Mesendoderm (in vitro differentiated cells): ENCODE measurements around the gene QRICH1.

Experiments used
- DNase-seq: peaks from one replicate; pipeline ENCODE4 v3.0.0; 2013
- H2AK5ac ChIP-seq: 2 replicates; pipeline ENCODE4 v1.6.1; 2013; ENCODE audit warnings: low read length, inconsistent platforms
- H2BK120ac ChIP-seq: 2 replicates; pipeline ENCODE4 v1.6.1; 2013; ENCODE audit warnings: low read depth, mild to moderate bottlenecking, low read length, moderate library complexity, mixed read lengths
- H2BK15ac ChIP-seq: replicated peaks from 2 replicates; pipeline ENCODE4 v1.6.1; 2013; ENCODE audit warnings: low read depth, mild to moderate bottlenecking, moderate library complexity
- H2BK5ac ChIP-seq: 2 replicates; pipeline ENCODE4 v1.6.1; 2013; ENCODE audit warnings: low read length, inconsistent platforms
- H3K18ac ChIP-seq: 2 replicates; pipeline ENCODE4 v1.6.1; 2013; ENCODE audit warnings: mild to moderate bottlenecking, low read length, mixed read lengths
- H3K23ac ChIP-seq: one replicate; pipeline ENCODE4 v1.6.1; 2013; ENCODE audit warnings: low read length
- H3K27ac ChIP-seq: 2 replicates; pipeline ENCODE4 v1.5.1; 2013; ENCODE audit warnings: low read depth, mild to moderate bottlenecking, inconsistent platforms, low read length, moderate library complexity
- H3K27me3 ChIP-seq: 2 replicates; pipeline ENCODE4 v1.6.1; 2013; ENCODE audit warnings: low read length, control low read depth, mild to moderate bottlenecking, inconsistent platforms; ENCODE audit not compliant: insufficient read depth, poor library complexity
- H3K36me3 ChIP-seq: 2 replicates; pipeline ENCODE4 v1.6.1; 2013; ENCODE audit warnings: low read length, inconsistent platforms; ENCODE audit not compliant: control insufficient read depth, insufficient read depth
- H3K4ac ChIP-seq: one replicate; pipeline ENCODE4 v1.6.1; 2013; ENCODE audit warnings: low read depth, mild to moderate bottlenecking, low read length, moderate library complexity
- H3K4me1 ChIP-seq: 2 replicates; pipeline ENCODE4 v1.6.1; 2013; ENCODE audit warnings: low read depth, low read length, inconsistent platforms; ENCODE audit not compliant: control insufficient read depth
- H3K4me2 ChIP-seq: 2 replicates; pipeline ENCODE4 v1.6.1; 2013; ENCODE audit warnings: low read length
- H3K4me3 ChIP-seq: 2 replicates; pipeline ENCODE4 v1.5.1; 2013; ENCODE audit warnings: mild to moderate bottlenecking, low read length
- H3K56ac ChIP-seq: one replicate; pipeline ENCODE4 v1.6.1; 2013; ENCODE audit warnings: low read length
- H3K79me1 ChIP-seq: 2 replicates; pipeline ENCODE4 v1.6.1; 2013; ENCODE audit warnings: low read length, inconsistent platforms
- H3K79me2 ChIP-seq: 2 replicates; pipeline ENCODE4 v1.6.1; 2013; ENCODE audit warnings: mild to moderate bottlenecking, low read length; ENCODE audit not compliant: control insufficient read depth, insufficient read depth
- H3K9ac ChIP-seq: 2 replicates; pipeline ENCODE4 v1.6.1; 2013; ENCODE audit warnings: low read length, inconsistent platforms
- H4K5ac ChIP-seq: one replicate; pipeline ENCODE4 v1.6.1; 2013; ENCODE audit warnings: low read length
- H4K8ac ChIP-seq: one replicate; pipeline ENCODE4 v1.6.1; 2013; ENCODE audit warnings: low read depth, mild to moderate bottlenecking, control low read depth, low read length, moderate library complexity
- WGBS: extraction: QIAGEN DNeasy Blood & Tissue Kit; methylation state at CpG from one replicate; pipeline ENCODE4 v1.1.7; 2013; ENCODE audit warnings: low lambda C conversion rate, missing lambda C conversion rate; ENCODE audit not compliant: insufficient coverage; ENCODE audit errors: extremely low coverage; 5-methylcytosine and 5-hydroxymethylcytosine counted together

Gene QRICH1

GRCh38 chr3:49110780-49111179 lies 16.9 kb upstream of the QRICH1 start:
- no peaks in the 10 kb centered on the region for H3K79me2 ChIP-seq
- H3K4me3 ChIP-seq = no peak overlapping the region
- no peak overlapping the region for H3K4me2 ChIP-seq
- H2AK5ac ChIP-seq = no peak overlapping the region
- no peak overlapping the region for H3K23ac ChIP-seq
- no peak overlapping the region for H3K4ac ChIP-seq
- no CpG with 5 or more reads among the region's 13 CpGs for WGBS
- peaks cover 29% of the 10 kb centered on the region for H3K36me3 ChIP-seq
- no peaks in the 10 kb centered on the region for H3K79me1 ChIP-seq
- no peaks in the 10 kb centered on the region for H3K4me1 ChIP-seq
- no peak overlapping the region for H2BK120ac ChIP-seq
- H4K8ac ChIP-seq = no peak overlapping the region
- H3K9ac ChIP-seq = no peak overlapping the region
- H3K27me3 ChIP-seq = no peaks in the 10 kb centered on the region
- no peak overlapping the region for H2BK15ac ChIP-seq
- H3K56ac ChIP-seq = no peak overlapping the region
- no peak overlapping the region for H3K18ac ChIP-seq
- no peak overlapping the region for H2BK5ac ChIP-seq
- no peak for DNase-seq
- H4K5ac ChIP-seq = no peak overlapping the region
- no peak overlapping the region for H3K27ac ChIP-seq

GRCh38 chr3:49108346-49108745 lies 14.5 kb upstream of the QRICH1 start:
- H3K27me3 ChIP-seq = no peaks in the 10 kb centered on the region
- H3K36me3 ChIP-seq = peaks cover 22% of the 10 kb centered on the region
- no peak overlapping the region for H2AK5ac ChIP-seq
- peaks cover 3% of the 10 kb centered on the region for H3K4me1 ChIP-seq
- no peak overlapping the region for H2BK120ac ChIP-seq
- H3K79me2 ChIP-seq = peaks cover 9% of the 10 kb centered on the region
- no peak overlapping the region for H3K56ac ChIP-seq
- H3K79me1 ChIP-seq = peaks cover 7% of the 10 kb centered on the region
- no peak overlapping the region for H3K9ac ChIP-seq
- no peak overlapping the region for H3K4ac ChIP-seq
- H2BK15ac ChIP-seq = no peak overlapping the region
- no peak overlapping the region for H3K4me2 ChIP-seq
- WGBS = no CpG with 5 or more reads among the region's 14 CpGs
- H3K4me3 ChIP-seq = no peak overlapping the region
- DNase-seq = no peak
- no peak overlapping the region for H3K18ac ChIP-seq
- no peak overlapping the region for H3K23ac ChIP-seq
- H4K8ac ChIP-seq = no peak overlapping the region
- H3K27ac ChIP-seq = no peak overlapping the region
- no peak overlapping the region for H4K5ac ChIP-seq
- H2BK5ac ChIP-seq = no peak overlapping the region

GRCh38 chr3:49104427-49105291 lies 10.8 kb upstream of the QRICH1 start, which contains the start of gene QARS1:
Gene QARS1, minus strand, starts transcription at chr3:49104757. Its CDS starts 24 bp downstream, at chr3:49104733.
- Histone ChIP-seq H3K4me1 (peaks cover 3% of the 10 kb centered on the region), H4K5ac (no peak within 1 kb of the TSS), H3K23ac (no peak within 1 kb of the TSS), H4K8ac (no peak within 1 kb of the TSS), H3K79me1 (peaks cover 12% of the 10 kb centered on the region), H2BK120ac (peak within 1 kb of the TSS; percentile 14), H3K27ac (peak within 1 kb of the TSS; percentile 82), H3K79me2 (peaks cover 10% of the 10 kb centered on the region), H3K9ac (peak within 1 kb of the TSS; percentile 88), H3K56ac (peak within 1 kb of the TSS; percentile 97), H3K4ac (peak within 1 kb of the TSS; percentile 23), H3K4me3 (peak within 1 kb of the TSS; percentile 80), H2BK15ac (no peak within 1 kb of the TSS), H2BK5ac (peak within 1 kb of the TSS; percentile 66), H3K18ac (peak within 1 kb of the TSS; percentile 54), H3K36me3 (peaks cover 26% of the 10 kb centered on the region), H3K4me2 (peak within 1 kb of the TSS; percentile 89), H2AK5ac (peak within 1 kb of the TSS; percentile 76), H3K27me3 (no peaks in the 10 kb centered on the region)
- peak; percentile 98 for DNase-seq
- no CpG with 5 or more reads among the region's 50 CpGs for WGBS

- Histone ChIP-seq H3K9ac (peak overlapping the region; percentile 88), H3K27me3 (no peaks in the 10 kb centered on the region), H4K8ac (no peak overlapping the region), H3K4ac (peak overlapping the region; percentile 1), H3K36me3 (peaks cover 28% of the 10 kb centered on the region), H3K79me1 (peaks cover 12% of the 10 kb centered on the region), H4K5ac (no peak overlapping the region), H3K18ac (no peak overlapping the region), H3K4me1 (peaks cover 3% of the 10 kb centered on the region), H3K23ac (no peak overlapping the region), H3K27ac (no peak overlapping the region), H3K79me2 (peaks cover 10% of the 10 kb centered on the region), H3K4me2 (peak overlapping the region; percentile 89), H2AK5ac (peak overlapping the region; percentile 76), H2BK120ac (no peak overlapping the region), H2BK5ac (peak overlapping the region; percentile 57), H3K56ac (peak overlapping the region; percentile 97), H3K4me3 (peak overlapping the region; percentile 80), H2BK15ac (no peak overlapping the region)
- WGBS = no CpG with 5 or more reads among the region's 8 CpGs
- DNase-seq = no peak
These were observed 10.2 kb upstream of the QRICH1 start for GRCh38 chr3:49104052-49104426.

GRCh38 chr3:49100046-49100615 lies 6.3 kb upstream of the QRICH1 start:
- no peaks in the 10 kb centered on the region for H3K27me3 ChIP-seq
- H3K79me2 ChIP-seq = peaks cover 10% of the 10 kb centered on the region
- no peak overlapping the region for H3K4ac ChIP-seq
- no peak overlapping the region for H3K4me2 ChIP-seq
- peaks cover 3% of the 10 kb centered on the region for H3K4me1 ChIP-seq
- H3K79me1 ChIP-seq = peaks cover 12% of the 10 kb centered on the region
- H3K9ac ChIP-seq = no peak overlapping the region
- DNase-seq = no peak
- WGBS = no CpG with 5 or more reads among the region's 11 CpGs
- peaks cover 30% of the 10 kb centered on the region for H3K36me3 ChIP-seq
- H2BK15ac ChIP-seq = no peak overlapping the region
- no peak overlapping the region for H3K56ac ChIP-seq
- no peak overlapping the region for H2BK120ac ChIP-seq
- no peak overlapping the region for H2AK5ac ChIP-seq
- H4K5ac ChIP-seq = no peak overlapping the region
- H3K27ac ChIP-seq = no peak overlapping the region
- H2BK5ac ChIP-seq = no peak overlapping the region
- H3K23ac ChIP-seq = no peak overlapping the region
- H3K18ac ChIP-seq = no peak overlapping the region
- H3K4me3 ChIP-seq = no peak overlapping the region
- no peak overlapping the region for H4K8ac ChIP-seq
